ENCODE data around the gene MOCS1.

- TF ChIP-seq CTCF (IDR thresholded peaks at IDR 0.05) (no peak), TCF12 (IDR thresholded peaks at IDR 0.05) (no peak), ZBTB33 (IDR thresholded peaks at IDR 0.05; ENCODE audit: borderline replicate concordance, low read depth) (no peak)
- TF ChIP-seq, protein P1, sequence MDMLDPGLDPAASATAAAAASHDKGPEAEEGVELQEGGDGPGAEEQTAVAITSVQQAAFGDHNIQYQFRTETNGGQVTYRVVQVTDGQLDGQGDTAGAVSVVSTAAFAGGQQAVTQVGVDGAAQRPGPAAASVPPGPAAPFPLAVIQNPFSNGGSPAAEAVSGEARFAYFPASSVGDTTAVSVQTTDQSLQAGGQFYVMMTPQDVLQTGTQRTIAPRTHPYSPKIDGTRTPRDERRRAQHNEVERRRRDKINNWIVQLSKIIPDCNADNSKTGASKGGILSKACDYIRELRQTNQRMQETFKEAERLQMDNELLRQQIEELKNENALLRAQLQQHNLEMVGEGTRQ (IDR thresholded peaks at IDR 0.05; ENCODE audit: borderline replicate concordance, low read depth, low read length), result no peak
Observed at GRCh38 chr6:39855356-39855995, 78.8 kb downstream of the MOCS1 start.

All from SK-N-SH (cell line).